Rectal smooth muscle tissue (tissue), 1 donor: ENCODE measurements around the gene SIGLEC8.

Experiments
- H3K27ac ChIP-seq: one replicate; pipeline ENCODE4 v1.7.0; 2013; ENCODE audit warnings: low read depth, low read length, inconsistent platforms
- H3K27me3 ChIP-seq: one replicate; pipeline ENCODE4 v1.7.0; 2013; ENCODE audit warnings: low read length; ENCODE audit not compliant: control insufficient read depth, insufficient read depth
- H3K36me3 ChIP-seq: one replicate; pipeline ENCODE4 v1.7.0; 2013; ENCODE audit warnings: low read length; ENCODE audit not compliant: control insufficient read depth, insufficient read depth
- H3K4me1 ChIP-seq: one replicate; pipeline ENCODE4 v1.7.0; 2013; ENCODE audit warnings: low read length; ENCODE audit not compliant: control insufficient read depth, insufficient read depth
- H3K4me3 ChIP-seq: one replicate; pipeline ENCODE4 v1.7.0; 2013; ENCODE audit warnings: low read length
- H3K9ac ChIP-seq: one replicate; pipeline ENCODE4 v1.7.0; 2013; ENCODE audit warnings: low read length

Gene SIGLEC8

GRCh38 chr19:51402117-51402516, 56.1 kb downstream of the SIGLEC8 start:
- Histone ChIP-seq H3K9ac (no peak overlapping the region), H3K27me3 (no peaks in the 10 kb centered on the region), H3K4me3 (no peak overlapping the region), H3K36me3 (no peaks in the 10 kb centered on the region), H3K4me1 (no peaks in the 10 kb centered on the region), H3K27ac (no peak overlapping the region)
